Parathyroid adenoma (tissue), 2 donors: ENCODE results near the gene DHRS1.
A peak's percentile ranks its signal among the peaks of the same experiment; 100 is the strongest.

ENCODE experiments used
- H2AFZ ChIP-seq: fragments of 300-600 bp; sonication (generic); one replicate; pipeline ENCODE4 v1.7.0; 2017; ENCODE audit warnings: antibody characterized with exemption, mild to moderate bottlenecking
- H3K27ac ChIP-seq: fragments of 300-600 bp; sonication (generic); one replicate; pipeline ENCODE4 v1.7.0; 2017
- H3K27me3 ChIP-seq: fragments of 300-600 bp; sonication (generic); one replicate; pipeline ENCODE4 v1.7.0; 2017; ENCODE audit warnings: low read length; ENCODE audit not compliant: control insufficient read depth, insufficient read depth
- H3K36me3 ChIP-seq: fragments of 300-600 bp; sonication (generic); one replicate; pipeline ENCODE4 v1.7.0; 2017; ENCODE audit warnings: low read length; ENCODE audit not compliant: control insufficient read depth, insufficient read depth
- H3K4me1 ChIP-seq: fragments of 300-600 bp; sonication (generic); one replicate; pipeline ENCODE4 v1.7.0; 2017; ENCODE audit warnings: control low read depth
- H3K4me2 ChIP-seq: fragments of 300-600 bp; sonication (generic); one replicate; pipeline ENCODE4 v1.7.0; 2017; ENCODE audit warnings: low read length
- H3K4me3 ChIP-seq: fragments of 300-600 bp; sonication (generic); one replicate; pipeline ENCODE4 v1.7.0; 2017; ENCODE audit warnings: low read depth, low read length
- H3K79me2 ChIP-seq: fragments of 300-600 bp; sonication (generic); one replicate; pipeline ENCODE4 v1.7.0; 2017; ENCODE audit warnings: control low read depth
- H3K9ac ChIP-seq: fragments of 300-600 bp; sonication (generic); one replicate; pipeline ENCODE4 v1.7.0; 2017; ENCODE audit warnings: mild to moderate bottlenecking
- H3K9me3 ChIP-seq: fragments of 300-600 bp; sonication (generic); one replicate; pipeline ENCODE4 v1.7.0; 2017; ENCODE audit warnings: low read length; ENCODE audit not compliant: control insufficient read depth
- CTCF ChIP-seq: fragments of 300-600 bp; sonication (generic); IDR thresholded peaks from one replicate; pipeline ENCODE4 v1.7.0; 2017; ENCODE audit warnings: antibody characterized with exemption, mild to moderate bottlenecking
- donor health status: primary hyperparathyroidism.

The DHRS1 gene

GRCh38 chr14:24312736-24313507 lies 13.3 kb upstream of the DHRS1 start:
- Histone ChIP-seq H3K36me3 (no peaks in the 10 kb centered on the region), H3K27me3 (no peaks in the 10 kb centered on the region), H3K4me2 (no peak overlapping the region), H3K4me1 (peaks cover 7% of the 10 kb centered on the region), H3K4me3 (no peak overlapping the region), H3K9me3 (no peaks in the 10 kb centered on the region), H3K27ac (peak overlapping the region; percentile 68), H3K79me2 (no peaks in the 10 kb centered on the region), H2AFZ (no peak overlapping the region), H3K9ac (no peak overlapping the region)
- TF ChIP-seq CTCF, result no peak

DNA sequence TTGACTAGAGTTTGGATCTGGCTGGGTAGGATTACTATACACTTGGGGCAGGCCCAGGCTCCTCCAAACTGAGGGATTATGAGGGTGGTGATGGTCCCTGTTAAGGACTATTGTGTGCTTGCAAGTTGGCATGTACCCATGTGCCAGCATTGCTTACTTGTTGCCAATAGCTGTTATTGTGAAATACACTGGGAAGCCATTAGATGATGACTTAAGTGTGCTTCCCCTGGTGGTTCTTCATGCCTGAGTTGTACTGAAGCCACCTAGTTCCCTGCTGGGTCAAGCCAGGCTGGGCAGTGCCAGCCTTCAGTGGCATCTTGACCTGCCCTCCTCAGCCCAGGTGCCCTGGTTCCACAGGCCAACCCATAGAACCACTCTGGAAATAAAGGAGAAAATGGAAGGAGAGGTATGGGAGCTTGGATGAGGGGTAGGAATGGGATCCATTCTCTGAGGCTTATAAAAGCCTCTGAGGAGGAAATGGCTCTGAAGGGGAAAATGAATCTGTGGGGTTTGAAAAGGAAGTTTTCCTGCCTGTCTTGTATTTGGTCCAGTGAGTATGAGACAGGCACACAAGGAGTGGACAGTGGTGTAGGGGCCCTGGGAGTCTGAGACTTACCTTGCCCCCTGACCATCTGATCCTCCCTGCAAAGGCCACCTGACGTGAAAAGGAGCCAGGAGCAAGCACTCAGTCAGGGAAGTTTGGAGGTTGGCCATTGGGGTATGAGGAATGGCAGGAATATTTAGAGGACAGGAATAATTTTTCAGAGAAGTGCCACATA lies 12.4 kb upstream of the DHRS1 start:
- H3K4me1 ChIP-seq, result peaks cover 7% of the 10 kb centered on the region
- no peak overlapping the region for H3K9ac ChIP-seq
- H3K27ac ChIP-seq, result peak overlapping the region; percentile 68

DNA sequence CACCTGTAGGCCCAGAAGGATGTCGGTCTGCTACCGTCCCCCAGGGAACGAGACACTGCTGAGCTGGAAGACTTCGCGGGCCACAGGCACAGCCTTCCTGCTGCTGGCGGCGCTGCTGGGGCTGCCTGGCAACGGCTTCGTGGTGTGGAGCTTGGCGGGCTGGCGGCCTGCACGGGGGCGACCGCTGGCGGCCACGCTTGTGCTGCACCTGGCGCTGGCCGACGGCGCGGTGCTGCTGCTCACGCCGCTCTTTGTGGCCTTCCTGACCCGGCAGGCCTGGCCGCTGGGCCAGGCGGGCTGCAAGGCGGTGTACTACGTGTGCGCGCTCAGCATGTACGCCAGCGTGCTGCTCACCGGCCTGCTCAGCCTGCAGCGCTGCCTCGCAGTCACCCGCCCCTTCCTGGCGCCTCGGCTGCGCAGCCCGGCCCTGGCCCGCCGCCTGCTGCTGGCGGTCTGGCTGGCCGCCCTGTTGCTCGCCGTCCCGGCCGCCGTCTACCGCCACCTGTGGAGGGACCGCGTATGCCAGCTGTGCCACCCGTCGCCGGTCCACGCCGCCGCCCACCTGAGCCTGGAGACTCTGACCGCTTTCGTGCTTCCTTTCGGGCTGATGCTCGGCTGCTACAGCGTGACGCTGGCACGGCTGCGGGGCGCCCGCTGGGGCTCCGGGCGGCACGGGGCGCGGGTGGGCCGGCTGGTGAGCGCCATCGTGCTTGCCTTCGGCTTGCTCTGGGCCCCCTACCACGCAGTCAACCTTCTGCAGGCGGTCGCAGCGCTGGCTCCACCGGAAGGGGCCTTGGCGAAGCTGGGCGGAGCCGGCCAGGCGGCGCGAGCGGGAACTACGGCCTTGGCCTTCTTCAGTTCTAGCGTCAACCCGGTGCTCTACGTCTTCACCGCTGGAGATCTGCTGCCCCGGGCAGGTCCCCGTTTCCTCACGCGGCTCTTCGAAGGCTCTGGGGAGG lies 11.3 kb upstream of the DHRS1 start, which contains the start of gene LTB4R:
LTB4R (plus strand) TSS at position 857 of the 959 bp plus-strand sequence. CDS start 4,150 bp downstream, outside the sequence.
- no peaks in the 10 kb centered on the region for H3K79me2 ChIP-seq
- H2AFZ ChIP-seq, result peak within 1 kb of the TSS; percentile 90
- no peaks in the 10 kb centered on the region for H3K9me3 ChIP-seq
- H3K4me1 ChIP-seq, result peaks cover 7% of the 10 kb centered on the region
- peak; percentile 53 for TF ChIP-seq CTCF
- peak within 1 kb of the TSS; percentile 33 for H3K4me3 ChIP-seq
- peak within 1 kb of the TSS; percentile 68 for H3K27ac ChIP-seq
- H3K27me3 ChIP-seq, result no peaks in the 10 kb centered on the region
- no peaks in the 10 kb centered on the region for H3K36me3 ChIP-seq
- no peak within 1 kb of the TSS for H3K9ac ChIP-seq
- peak within 1 kb of the TSS; percentile 69 for H3K4me2 ChIP-seq

More for the DNA sequence above, 12.4 kb upstream of the DHRS1 start:
- H3K4me3 ChIP-seq, result no peak overlapping the region
- H3K27me3 ChIP-seq, result no peaks in the 10 kb centered on the region
- H2AFZ ChIP-seq, result no peak overlapping the region
- no peak overlapping the region for H3K4me2 ChIP-seq
- TF ChIP-seq CTCF, result no peak
- H3K36me3 ChIP-seq, result no peaks in the 10 kb centered on the region
- no peaks in the 10 kb centered on the region for H3K79me2 ChIP-seq
- no peaks in the 10 kb centered on the region for H3K9me3 ChIP-seq

DNA sequence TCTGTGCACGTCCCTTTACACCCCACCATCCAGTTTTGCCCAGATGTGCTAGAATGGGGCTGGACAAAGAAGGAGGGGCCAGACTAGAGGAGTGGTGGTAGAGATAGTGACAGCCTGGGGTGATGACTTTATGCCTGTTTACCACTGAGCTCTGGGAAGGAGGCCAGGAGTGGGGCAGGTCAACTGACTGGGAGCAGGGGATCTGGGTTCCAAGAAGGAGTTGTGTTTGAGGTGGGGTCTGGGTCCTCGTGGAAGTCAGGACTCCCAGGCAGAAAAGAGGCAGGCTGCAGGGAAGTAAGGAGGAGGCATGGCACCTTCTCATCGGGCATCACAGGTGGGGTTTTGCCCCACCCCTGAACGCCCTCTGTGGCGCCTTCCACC lies 10.7 kb upstream of the DHRS1 start:
- Histone ChIP-seq H3K9me3 (no peaks in the 10 kb centered on the region), H3K4me3 (peak overlapping the region; percentile 33), H3K79me2 (no peaks in the 10 kb centered on the region), H3K4me2 (peak overlapping the region; percentile 69), H3K27me3 (no peaks in the 10 kb centered on the region), H3K4me1 (peaks cover 7% of the 10 kb centered on the region), H2AFZ (peak overlapping the region; percentile 90), H3K27ac (peak overlapping the region; percentile 68), H3K36me3 (no peaks in the 10 kb centered on the region), H3K9ac (no peak overlapping the region)
- TF ChIP-seq CTCF, result no peak
